HG03196 (cell line): ENCODE results near the gene DTNA.
"Not testable (repeated sequence)": the region's sequence is repeated elsewhere in the genome, so short reads cannot be mapped to it uniquely, and the experiment has no call there.

Experiments
- ATAC-seq: cut with Tn5 transposase; IDR thresholded peaks from one replicate; pipeline ENCODE4 v1.9.1; 2021; ENCODE audit not compliant: unreplicated experiment

The DTNA gene

GRCh38 chr18:34887881-34888580, 177.9 kb downstream of the DTNA start:
- ATAC-seq = no peak

- no peak for ATAC-seq
Measured at GRCh38 chr18:34890486-34891085, 180.5 kb downstream of the DTNA start.

- ATAC-seq = no peak
Measured at GRCh38 chr18:34892379-34892778, 182.3 kb downstream of the DTNA start.

DNA sequence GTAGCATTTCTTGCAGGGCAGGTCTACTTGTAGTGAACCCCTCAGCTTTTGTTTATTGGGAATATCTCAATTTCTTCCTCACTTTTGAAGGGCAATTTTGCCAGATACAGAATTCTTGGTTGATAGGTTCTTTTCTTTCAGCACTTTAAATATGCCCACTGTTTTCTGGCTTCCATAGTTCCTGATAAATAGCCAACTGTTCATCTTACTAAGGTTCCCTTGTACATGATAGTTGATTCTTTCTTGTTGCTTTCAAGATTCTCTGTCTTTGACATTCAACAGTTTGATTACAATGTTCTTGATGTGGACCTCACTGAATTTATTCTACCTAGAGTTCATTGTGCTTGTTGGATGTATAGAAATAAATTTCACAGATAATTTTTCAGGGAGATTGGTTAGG, 183.1 kb downstream of the DTNA start:
- ATAC-seq = no peak

DNA sequence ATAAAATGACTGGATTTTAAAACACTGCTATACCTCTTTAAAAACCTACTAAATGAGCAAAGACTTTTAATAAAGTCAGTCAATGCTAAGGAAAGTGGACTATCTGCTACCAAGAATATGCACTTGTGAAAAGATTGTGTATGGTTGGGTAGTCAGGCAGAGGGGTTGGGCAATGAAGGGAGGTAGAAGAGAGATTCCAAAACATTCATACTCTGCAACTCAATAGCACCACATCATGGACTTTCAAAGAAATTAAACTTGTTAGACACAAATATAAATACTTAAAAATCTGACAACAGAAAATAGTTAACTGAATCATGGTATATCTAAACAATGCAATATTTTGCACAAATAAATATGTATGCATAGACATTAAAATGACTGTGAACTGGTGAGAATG, 191.2 kb downstream of the DTNA start:
- no peak for ATAC-seq

DNA sequence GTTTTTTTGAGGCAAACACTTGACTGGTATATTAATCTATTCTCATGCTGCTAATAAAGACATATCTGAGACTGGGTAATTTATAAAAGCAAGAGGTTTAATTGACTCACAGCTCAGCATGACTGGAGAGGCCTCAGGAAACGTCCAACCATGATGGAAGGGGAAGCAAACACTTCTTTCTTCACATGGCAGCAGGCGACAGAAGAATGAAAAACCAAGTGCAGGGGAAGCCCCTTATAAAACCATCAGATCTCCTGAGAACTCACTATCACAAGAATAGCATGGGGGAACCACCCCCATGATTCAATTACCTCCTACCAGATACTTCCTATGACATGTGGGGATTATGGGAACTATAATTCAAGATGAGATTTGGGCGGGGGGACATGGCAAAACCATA, 194.9 kb downstream of the DTNA start:
- no peak for ATAC-seq

DNA sequence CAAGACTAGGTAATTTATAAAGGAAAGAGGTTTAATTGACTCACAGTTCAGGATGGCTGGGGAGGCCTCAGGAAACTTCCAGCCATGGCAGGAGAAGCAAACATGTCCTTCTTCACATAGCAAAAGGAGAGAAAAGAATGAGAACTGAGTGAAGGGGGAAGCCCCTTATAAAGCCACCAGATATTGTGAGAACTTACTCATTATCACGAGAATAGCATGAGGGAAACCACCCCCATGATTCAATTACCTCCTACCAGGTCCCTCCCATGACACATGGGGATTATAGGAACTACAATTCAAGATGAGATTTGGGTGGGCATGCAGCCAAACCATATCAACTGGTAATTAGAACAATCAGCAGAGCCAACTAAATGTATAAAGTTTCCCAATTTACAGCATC, 196.9 kb downstream of the DTNA start:
- ATAC-seq = not testable (repeated sequence)

DNA sequence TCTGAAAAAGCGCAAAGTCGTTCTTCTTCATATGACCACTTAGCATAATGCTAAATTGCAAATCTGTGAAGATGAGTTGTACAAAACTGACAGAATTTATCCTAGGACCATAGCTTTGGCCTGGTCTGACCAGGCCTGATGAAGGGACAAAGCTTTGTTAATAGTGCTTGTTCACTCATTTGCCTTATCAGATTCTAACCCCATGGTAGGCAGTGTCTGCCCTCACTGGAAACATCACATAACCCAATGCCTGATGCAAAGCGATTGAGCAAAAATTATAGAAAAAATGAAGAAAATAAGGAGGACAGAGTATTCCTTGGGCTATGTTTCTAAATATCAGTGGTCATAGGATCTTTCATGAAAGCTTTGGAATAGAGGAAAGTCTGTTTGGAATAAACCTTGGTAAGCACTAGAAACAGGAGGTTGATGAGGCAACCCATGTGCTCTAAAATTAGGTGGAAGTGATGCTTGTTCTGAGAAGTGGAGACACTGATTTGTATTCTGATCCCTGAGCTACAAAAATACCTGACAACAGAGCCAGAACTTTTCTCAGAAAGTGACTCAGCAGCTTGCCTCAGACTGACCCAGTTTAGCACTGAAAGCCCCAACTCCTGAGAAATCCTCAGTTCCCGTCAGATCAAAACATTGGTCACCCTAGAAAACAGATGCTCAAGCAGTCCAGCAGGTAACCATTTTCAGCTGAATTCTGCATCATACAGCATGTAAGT, 199.7 kb downstream of the DTNA start:
- no peak for ATAC-seq

- ATAC-seq = no peak
Measured at GRCh38 chr18:34911081-34911480, 201.0 kb downstream of the DTNA start.

GRCh38 chr18:34911661-34912384, 201.7 kb downstream of the DTNA start:
- ATAC-seq = no peak

GRCh38 chr18:34913837-34914661, 204.0 kb downstream of the DTNA start:
- no peak for ATAC-seq

- ATAC-seq = no peak
Measured at GRCh38 chr18:34915046-34915445, 204.9 kb downstream of the DTNA start.

- ATAC-seq = not testable (repeated sequence)
Measured at GRCh38 chr18:34916539-34916938, 206.4 kb downstream of the DTNA start.

- no peak for ATAC-seq
Measured at GRCh38 chr18:34918856-34919255, 208.8 kb downstream of the DTNA start.

GRCh38 chr18:34921226-34921625, 211.1 kb downstream of the DTNA start:
- no peak for ATAC-seq

DNA sequence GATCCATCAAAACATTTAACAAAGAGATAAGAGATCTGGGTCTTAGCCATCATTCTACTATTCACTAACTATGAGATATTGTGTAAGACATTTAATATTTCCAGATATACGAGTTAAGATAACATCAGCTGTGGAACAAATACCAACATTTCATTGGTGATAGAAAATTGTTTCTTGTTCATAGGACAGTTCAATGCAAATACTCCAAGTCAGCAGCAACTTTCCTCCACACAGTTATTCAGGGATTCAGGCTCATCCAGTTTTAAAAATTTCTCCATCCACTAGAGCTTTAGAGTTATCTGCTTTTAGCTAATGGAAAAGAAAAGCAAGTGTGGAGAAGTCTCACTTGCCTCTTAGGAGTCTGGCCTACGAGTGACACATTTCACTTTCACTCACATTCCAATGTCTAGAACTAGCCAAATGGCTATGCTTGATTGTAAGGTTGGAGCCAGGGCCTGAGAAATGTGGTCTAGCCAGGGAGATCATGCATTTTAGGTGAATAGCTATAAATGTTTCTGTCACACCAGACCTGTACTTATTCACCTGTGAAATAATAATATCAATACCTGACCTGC, 211.8 kb downstream of the DTNA start:
- ATAC-seq = no peak

- not testable (repeated sequence) for ATAC-seq
Measured at GRCh38 chr18:34922594-34922993, 212.5 kb downstream of the DTNA start.

DNA sequence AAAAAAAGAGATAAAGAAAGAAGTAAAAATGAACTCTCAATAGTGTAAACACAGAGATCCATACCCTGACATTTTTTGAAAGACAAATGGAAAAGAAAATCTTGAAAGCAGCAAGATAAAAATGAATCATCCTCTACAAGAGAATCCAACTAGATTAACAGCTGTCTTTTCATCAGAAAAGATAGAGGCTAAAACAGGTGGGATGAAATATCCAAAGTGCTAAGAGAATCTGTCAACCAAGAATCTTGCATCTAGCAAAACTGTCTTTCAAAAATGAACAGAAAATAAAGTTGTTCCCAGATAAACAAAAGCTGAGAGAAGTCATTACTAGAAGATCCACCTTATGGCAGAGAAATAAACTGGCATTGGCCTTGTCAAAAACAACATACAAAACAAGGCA, 213.8 kb downstream of the DTNA start:
- no peak for ATAC-seq

- no peak for ATAC-seq
Measured at GRCh38 chr18:34926683-34927082, 216.6 kb downstream of the DTNA start.

DNA sequence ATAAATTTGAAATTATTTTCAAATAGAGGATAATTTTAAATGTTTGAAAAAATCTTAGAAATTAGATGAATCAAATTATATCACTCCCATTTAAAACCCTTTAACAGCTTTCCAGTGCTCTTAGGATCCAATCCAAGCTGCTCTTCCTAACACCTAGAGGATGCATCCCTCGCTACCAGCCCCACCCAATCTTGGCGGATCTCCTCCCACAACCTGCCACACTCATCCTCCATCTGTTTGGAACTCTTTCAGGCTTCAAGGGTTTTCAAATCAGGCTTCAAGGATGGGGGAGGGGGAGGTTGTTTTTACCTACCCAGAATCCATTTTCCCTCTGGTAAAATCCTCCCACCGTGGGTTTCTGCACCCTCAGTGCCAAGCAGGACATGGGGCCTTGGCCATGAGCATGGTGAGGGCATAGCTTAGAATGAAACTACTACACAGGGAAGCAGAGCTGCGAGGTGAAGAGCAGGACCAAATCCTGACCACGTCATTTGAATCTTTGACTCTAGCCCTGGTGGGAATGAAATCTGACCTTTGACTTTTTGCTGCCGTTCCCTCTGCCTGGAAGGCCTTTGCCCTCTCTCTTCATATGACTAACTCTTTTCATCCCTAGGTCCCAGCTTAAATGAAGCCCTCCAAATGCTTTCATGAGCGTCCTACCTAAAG, 218.1 kb downstream of the DTNA start:
- no peak for ATAC-seq
